Neural cell (in vitro differentiated cells): ENCODE results near the gene WFDC2. TPM values are rescaled to one million over a fixed set of nuclear protein-coding genes. Genes with fewer than 3 reads are reported as not detected.

Source experiments
- H2AFZ ChIP-seq: fragments of 200-600, 300-800 bp; sonication (generic), shearing (Covaris generic); 2 replicates; pipeline ENCODE4 v1.6.0; 2014; ENCODE audit warnings: low read depth, mild to moderate bottlenecking, antibody characterized with exemption, low read length, moderate library complexity
- H3F3A ChIP-seq: fragments of 200-600 bp; shearing (Covaris generic); 2 replicates; pipeline ENCODE4 v1.6.1; 2016; ENCODE audit warnings: mild to moderate bottlenecking, moderate library complexity, mixed read lengths, antibody characterized with exemption, low read length; ENCODE audit not compliant: insufficient read depth, poor library complexity, severe bottlenecking
- H3K27ac ChIP-seq: fragments of 200-600, 300-800 bp; sonication (generic), shearing (Covaris generic); 2 replicates; pipeline ENCODE4 v1.5.1; 2014; ENCODE audit warnings: mild to moderate bottlenecking, low read length, moderate library complexity
- H3K27me3 ChIP-seq: fragments of 300-800, 200-600 bp; sonication (generic), shearing (Covaris generic); 2 replicates; pipeline ENCODE4 v1.6.0; 2014; ENCODE audit warnings: mild to moderate bottlenecking, low read depth, low read length, moderate library complexity; ENCODE audit not compliant: insufficient read depth
- H3K36me3 ChIP-seq: fragments of 300-800, 200-600 bp; sonication (generic), shearing (Covaris generic); 2 replicates; pipeline ENCODE4 v1.5.1; 2014; ENCODE audit warnings: mild to moderate bottlenecking, antibody characterized with exemption, low read length, moderate library complexity; ENCODE audit not compliant: insufficient read depth
- H3K4me2 ChIP-seq: fragments of 300-800, 200-600 bp; sonication (generic), shearing (Covaris generic); 2 replicates; pipeline ENCODE4 v1.6.0; 2014; ENCODE audit warnings: mild to moderate bottlenecking, low read length
- H3K4me3 ChIP-seq: fragments of 300-800, 200-600 bp; sonication (generic), shearing (Covaris generic); 2 replicates; pipeline ENCODE4 v1.5.1; 2014; ENCODE audit warnings: mild to moderate bottlenecking, low read length, moderate library complexity
- H3K79me2 ChIP-seq: fragments of 200-600 bp; shearing (Covaris generic); replicated peaks from 2 replicates; pipeline ENCODE4 v1.6.0; 2014; ENCODE audit warnings: mild to moderate bottlenecking, low read length, moderate library complexity; ENCODE audit not compliant: insufficient read depth
- H3K9ac ChIP-seq: fragments of 300-800, 200-600 bp; sonication (generic), shearing (Covaris generic); 2 replicates; pipeline ENCODE4 v1.6.1; 2016; ENCODE audit warnings: mild to moderate bottlenecking, low read length, mixed read lengths
- H3K9me2 ChIP-seq: fragments of 200-600 bp; shearing (Covaris generic); 2 replicates; pipeline ENCODE4 v1.6.1; 2016; ENCODE audit warnings: mild to moderate bottlenecking, low read length, mixed read lengths; ENCODE audit not compliant: insufficient read depth
- H3K9me3 ChIP-seq: fragments of 200-600, 300-800 bp; sonication (generic), shearing (Covaris generic); 2 replicates; pipeline ENCODE4 v1.6.1; 2016; ENCODE audit warnings: mild to moderate bottlenecking, mixed run types, low read length, moderate library complexity, mixed read lengths
- H4K20me1 ChIP-seq: fragments of 200-600 bp; shearing (Covaris generic); 2 replicates; pipeline ENCODE4 v1.6.1; 2016; ENCODE audit warnings: mild to moderate bottlenecking, mixed run types; ENCODE audit not compliant: insufficient read depth
- EP300 ChIP-seq: fragments of 450-650 bp; conservative IDR thresholded peaks from 2 replicates; pipeline ENCODE4 v1.6.1; 2014; ENCODE audit warnings: antibody characterized with exemption, mild to moderate bottlenecking, moderate library complexity; ENCODE audit not compliant: poor library complexity, severe bottlenecking
- EZH2 ChIP-seq: fragments of 200-600, 300-800 bp; shearing (Covaris generic), sonication (generic); IDR thresholded peaks from 2 replicates; pipeline ENCODE4 v1.6.1; 2014; ENCODE audit warnings: antibody characterized with exemption, low read length, borderline replicate concordance, mild to moderate bottlenecking; ENCODE audit not compliant: insufficient read depth, poor library complexity, severe bottlenecking
- MXI1 ChIP-seq: fragments of 450-650 bp; conservative IDR thresholded peaks from 2 replicates; pipeline ENCODE4 v1.6.1; 2014; ENCODE audit warnings: antibody characterized with exemption, mild to moderate bottlenecking; ENCODE audit not compliant: poor library complexity, severe bottlenecking
- POLR2AphosphoS5 ChIP-seq: IDR thresholded peaks from 2 replicates; pipeline ENCODE4 v1.6.1; 2012
- RAD21 ChIP-seq: fragments of 450-650 bp; conservative IDR thresholded peaks from 2 replicates; pipeline ENCODE4 v1.6.1; 2014; ENCODE audit warnings: antibody characterized with exemption, mild to moderate bottlenecking, moderate library complexity
- SMC3 ChIP-seq: fragments of 450-650 bp; conservative IDR thresholded peaks from 2 replicates; pipeline ENCODE4 v1.6.1; 2014; ENCODE audit warnings: antibody characterized with exemption, mild to moderate bottlenecking, moderate library complexity; ENCODE audit not compliant: poor library complexity
- TAF1 ChIP-seq: IDR thresholded peaks from 2 replicates; pipeline ENCODE4 v1.6.1; 2012; ENCODE audit warnings: low read depth
- polyA plus RNA-seq: library from polyadenylated mRNA; depleted of rRNA; stranded (reverse); fragments of >200 nt; gene quantifications from 2 replicates; pipeline ENCODE4 v1.2.3, GENCODE V29; 2014
- TF ChIP-seq, protein P1 (sequence below): IDR thresholded peaks from 2 replicates; pipeline ENCODE4 v1.6.1; 2012; ENCODE audit warnings: borderline replicate concordance
- TF ChIP-seq, protein P2 (sequence below): fragments of 450-650 bp; IDR thresholded peaks from 2 replicates; pipeline ENCODE4 v1.5.1; 2014; ENCODE audit warnings: antibody characterized with exemption, mild to moderate bottlenecking, moderate library complexity; ENCODE audit not compliant: poor library complexity, severe bottlenecking

The WFDC2 gene
- polyA plus RNA-seq, 1 donor from 2014 or later = not detected

DNA sequence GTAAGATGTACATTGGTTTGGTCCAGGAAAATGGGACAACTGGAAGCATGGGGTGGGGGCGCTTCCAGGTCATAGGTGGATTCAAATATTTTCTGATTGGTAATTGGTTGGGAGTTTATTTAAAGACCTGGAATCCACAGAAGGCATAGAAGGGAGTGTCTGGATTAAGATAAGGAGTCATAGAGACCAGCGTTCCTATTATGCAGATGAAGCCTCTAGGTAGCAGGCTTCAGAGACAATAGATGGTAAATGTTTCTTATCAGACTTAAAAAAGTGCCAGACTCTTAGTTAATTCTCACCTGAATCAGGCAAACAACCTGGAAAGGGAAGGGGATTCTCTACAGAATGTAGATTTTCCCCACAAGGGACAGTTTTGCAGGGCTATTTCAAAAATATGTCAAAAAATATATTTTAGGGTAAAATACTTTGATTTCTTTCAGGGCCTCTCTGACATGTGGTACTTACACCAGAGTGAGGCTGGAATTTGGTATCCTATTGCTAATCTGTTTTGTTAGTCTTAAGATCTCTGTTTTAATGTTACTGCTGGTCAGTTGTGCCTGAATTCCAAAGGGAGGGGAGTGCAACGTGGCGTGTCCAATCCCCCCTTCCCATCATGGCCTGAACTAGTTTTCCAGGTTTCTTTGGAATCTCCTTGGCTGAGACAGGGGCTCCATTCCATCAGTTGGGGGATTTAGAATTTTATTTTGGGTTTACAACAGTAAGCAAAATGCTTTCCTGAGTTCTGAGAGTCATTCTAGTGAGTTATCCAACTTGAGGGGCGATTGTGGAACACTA is 28.5 kb upstream of the WFDC2 start:
- Histone ChIP-seq H3K27me3 (no peaks in the 10 kb centered on the region), H3K9me2 (no peaks in the 10 kb centered on the region), H3K4me3 (no peak overlapping the region), H3K79me2 (no peaks in the 10 kb centered on the region), H3K4me2 (no peak overlapping the region), H2AFZ (no peak overlapping the region), H3K9me3 (no peaks in the 10 kb centered on the region), H3K36me3 (no peaks in the 10 kb centered on the region), H3K9ac (no peak overlapping the region), H3F3A (no peaks in the 10 kb centered on the region), H3K27ac (no peak overlapping the region), H4K20me1 (no peaks in the 10 kb centered on the region)
- TF ChIP-seq RAD21 (no peak), EP300 (no peak), POLR2AphosphoS5 (no peak), EZH2 (no peak), TAF1 (no peak), SMC3 (no peak), MXI1 (no peak)
- TF ChIP-seq, protein P1, sequence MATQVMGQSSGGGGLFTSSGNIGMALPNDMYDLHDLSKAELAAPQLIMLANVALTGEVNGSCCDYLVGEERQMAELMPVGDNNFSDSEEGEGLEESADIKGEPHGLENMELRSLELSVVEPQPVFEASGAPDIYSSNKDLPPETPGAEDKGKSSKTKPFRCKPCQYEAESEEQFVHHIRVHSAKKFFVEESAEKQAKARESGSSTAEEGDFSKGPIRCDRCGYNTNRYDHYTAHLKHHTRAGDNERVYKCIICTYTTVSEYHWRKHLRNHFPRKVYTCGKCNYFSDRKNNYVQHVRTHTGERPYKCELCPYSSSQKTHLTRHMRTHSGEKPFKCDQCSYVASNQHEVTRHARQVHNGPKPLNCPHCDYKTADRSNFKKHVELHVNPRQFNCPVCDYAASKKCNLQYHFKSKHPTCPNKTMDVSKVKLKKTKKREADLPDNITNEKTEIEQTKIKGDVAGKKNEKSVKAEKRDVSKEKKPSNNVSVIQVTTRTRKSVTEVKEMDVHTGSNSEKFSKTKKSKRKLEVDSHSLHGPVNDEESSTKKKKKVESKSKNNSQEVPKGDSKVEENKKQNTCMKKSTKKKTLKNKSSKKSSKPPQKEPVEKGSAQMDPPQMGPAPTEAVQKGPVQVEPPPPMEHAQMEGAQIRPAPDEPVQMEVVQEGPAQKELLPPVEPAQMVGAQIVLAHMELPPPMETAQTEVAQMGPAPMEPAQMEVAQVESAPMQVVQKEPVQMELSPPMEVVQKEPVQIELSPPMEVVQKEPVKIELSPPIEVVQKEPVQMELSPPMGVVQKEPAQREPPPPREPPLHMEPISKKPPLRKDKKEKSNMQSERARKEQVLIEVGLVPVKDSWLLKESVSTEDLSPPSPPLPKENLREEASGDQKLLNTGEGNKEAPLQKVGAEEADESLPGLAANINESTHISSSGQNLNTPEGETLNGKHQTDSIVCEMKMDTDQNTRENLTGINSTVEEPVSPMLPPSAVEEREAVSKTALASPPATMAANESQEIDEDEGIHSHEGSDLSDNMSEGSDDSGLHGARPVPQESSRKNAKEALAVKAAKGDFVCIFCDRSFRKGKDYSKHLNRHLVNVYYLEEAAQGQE = no peak
- TF ChIP-seq, protein P2, sequence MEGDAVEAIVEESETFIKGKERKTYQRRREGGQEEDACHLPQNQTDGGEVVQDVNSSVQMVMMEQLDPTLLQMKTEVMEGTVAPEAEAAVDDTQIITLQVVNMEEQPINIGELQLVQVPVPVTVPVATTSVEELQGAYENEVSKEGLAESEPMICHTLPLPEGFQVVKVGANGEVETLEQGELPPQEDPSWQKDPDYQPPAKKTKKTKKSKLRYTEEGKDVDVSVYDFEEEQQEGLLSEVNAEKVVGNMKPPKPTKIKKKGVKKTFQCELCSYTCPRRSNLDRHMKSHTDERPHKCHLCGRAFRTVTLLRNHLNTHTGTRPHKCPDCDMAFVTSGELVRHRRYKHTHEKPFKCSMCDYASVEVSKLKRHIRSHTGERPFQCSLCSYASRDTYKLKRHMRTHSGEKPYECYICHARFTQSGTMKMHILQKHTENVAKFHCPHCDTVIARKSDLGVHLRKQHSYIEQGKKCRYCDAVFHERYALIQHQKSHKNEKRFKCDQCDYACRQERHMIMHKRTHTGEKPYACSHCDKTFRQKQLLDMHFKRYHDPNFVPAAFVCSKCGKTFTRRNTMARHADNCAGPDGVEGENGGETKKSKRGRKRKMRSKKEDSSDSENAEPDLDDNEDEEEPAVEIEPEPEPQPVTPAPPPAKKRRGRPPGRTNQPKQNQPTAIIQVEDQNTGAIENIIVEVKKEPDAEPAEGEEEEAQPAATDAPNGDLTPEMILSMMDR = no peak

DNA sequence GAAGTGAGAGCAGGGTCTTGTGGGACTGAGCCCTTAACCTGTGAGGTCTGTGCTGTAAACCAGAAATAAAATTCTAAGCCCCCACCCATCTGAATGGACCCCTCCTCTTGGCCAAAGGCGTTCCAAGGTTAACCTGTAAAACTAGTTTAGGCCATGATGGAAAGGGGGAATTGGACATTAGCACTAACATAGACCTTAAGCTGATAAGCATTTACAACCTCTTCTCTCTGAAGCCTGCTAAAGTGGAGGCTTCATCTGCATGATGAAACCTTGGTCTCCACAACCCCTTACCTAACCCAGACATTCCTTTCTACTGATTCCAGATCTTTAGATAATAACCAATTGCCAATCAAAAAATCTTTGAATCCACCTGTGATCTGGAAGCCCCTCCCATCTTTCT is 27.8 kb upstream of the WFDC2 start:
- no peaks in the 10 kb centered on the region for H3K9me3 ChIP-seq
- H3K4me2 ChIP-seq = no peak overlapping the region
- H3K9me2 ChIP-seq = no peaks in the 10 kb centered on the region
- no peak overlapping the region for H2AFZ ChIP-seq
- H3K9ac ChIP-seq = no peak overlapping the region
- H3K4me3 ChIP-seq = no peak overlapping the region
- no peaks in the 10 kb centered on the region for H4K20me1 ChIP-seq
- TF ChIP-seq RAD21 (no peak), SMC3 (no peak), EP300 (no peak), TAF1 (no peak), EZH2 (no peak), MXI1 (no peak), POLR2AphosphoS5 (no peak)
- TF ChIP-seq, protein P1 = no peak
- TF ChIP-seq, protein P2 = no peak
- H3K27ac ChIP-seq = no peak overlapping the region
- H3F3A ChIP-seq = no peaks in the 10 kb centered on the region
- H3K79me2 ChIP-seq = no peaks in the 10 kb centered on the region
- H3K27me3 ChIP-seq = no peaks in the 10 kb centered on the region
- H3K36me3 ChIP-seq = no peaks in the 10 kb centered on the region
